ENCODE results near the gene TTC12. TPM values are rescaled to one million over a fixed set of nuclear protein-coding genes. Genes with fewer than 3 reads are reported as not detected.

The TTC12 gene
- total RNA-seq, 2 donors from 2014 or later, result 4.6 to 6.3 TPM

DNA sequence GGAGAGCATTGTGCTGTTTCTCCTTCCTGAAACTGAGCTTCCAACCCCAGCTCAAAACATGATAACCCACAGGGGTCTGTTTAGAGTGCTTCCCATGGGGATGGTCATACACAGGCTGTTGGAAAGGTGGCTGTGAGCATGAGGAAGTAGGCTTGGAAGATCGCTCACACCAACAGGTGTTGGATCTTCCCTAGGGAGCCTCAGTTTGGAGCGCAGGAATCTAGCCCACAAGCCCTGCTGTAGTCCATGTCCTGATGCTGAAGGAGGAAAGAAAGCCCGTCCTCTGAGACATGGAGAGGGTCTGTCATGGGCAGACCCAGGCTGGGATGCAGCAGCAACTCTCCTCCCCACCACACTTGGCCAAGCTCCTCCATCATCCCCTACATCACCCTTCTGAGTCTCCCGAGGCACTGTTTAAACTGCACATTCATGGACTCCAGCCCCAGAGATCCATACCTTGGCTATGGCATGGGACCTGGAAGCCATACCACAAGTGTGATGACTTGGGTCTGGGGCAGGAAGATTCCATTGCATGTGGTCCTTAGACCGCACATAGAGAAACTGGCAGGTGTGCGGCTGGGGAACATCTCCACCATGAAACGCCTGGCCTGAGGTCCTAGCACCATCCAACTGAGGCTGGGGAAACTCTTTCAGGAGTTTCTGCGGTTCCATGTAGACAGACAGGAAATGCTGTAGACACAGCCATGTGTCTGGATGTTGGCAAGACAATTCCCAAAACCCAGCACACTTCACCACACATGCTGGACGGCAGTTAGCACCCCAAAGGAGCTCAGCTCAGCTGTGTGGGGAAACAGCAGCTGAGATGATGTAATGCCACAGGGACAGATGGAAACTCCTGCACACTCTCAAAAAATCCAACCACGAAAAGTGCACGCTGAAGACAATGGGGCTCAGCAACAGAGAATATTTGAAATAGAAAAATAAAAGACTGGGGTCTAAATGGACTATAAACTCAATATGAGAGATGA lies 27.6 kb upstream of the TTC12 start:
- TF ChIP-seq, protein P1, sequence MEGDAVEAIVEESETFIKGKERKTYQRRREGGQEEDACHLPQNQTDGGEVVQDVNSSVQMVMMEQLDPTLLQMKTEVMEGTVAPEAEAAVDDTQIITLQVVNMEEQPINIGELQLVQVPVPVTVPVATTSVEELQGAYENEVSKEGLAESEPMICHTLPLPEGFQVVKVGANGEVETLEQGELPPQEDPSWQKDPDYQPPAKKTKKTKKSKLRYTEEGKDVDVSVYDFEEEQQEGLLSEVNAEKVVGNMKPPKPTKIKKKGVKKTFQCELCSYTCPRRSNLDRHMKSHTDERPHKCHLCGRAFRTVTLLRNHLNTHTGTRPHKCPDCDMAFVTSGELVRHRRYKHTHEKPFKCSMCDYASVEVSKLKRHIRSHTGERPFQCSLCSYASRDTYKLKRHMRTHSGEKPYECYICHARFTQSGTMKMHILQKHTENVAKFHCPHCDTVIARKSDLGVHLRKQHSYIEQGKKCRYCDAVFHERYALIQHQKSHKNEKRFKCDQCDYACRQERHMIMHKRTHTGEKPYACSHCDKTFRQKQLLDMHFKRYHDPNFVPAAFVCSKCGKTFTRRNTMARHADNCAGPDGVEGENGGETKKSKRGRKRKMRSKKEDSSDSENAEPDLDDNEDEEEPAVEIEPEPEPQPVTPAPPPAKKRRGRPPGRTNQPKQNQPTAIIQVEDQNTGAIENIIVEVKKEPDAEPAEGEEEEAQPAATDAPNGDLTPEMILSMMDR (IDR thresholded peaks at IDR 0.05), result no peak
- DNase-seq (ENCODE audit: low spot score), result no peak

DNA sequence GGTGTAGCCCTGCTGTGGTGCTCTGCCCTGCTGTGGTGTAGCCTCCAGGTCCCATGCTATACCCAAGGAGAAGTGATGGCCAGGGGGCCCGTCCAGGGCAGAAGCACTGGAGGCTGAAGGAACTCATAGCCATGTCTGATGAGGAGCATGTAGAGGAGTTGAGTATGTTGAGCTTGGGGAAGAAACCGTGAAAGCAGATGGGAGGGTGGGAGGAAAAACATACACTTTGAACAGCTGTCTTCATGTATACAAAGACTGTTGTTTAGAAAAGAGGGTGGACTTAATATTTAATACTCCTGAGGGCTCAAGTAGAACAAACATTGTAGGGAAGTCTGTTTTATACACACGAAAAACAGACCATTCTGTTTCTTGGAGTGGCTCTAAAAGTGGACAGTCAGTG lies 26.6 kb upstream of the TTC12 start:
- Histone ChIP-seq H3K4me3 (no peak overlapping the region), H3K36me3 (no peaks in the 10 kb centered on the region), H3K9me3 (no peaks in the 10 kb centered on the region), H3K27ac (no peak overlapping the region), H3K27me3 (no peaks in the 10 kb centered on the region), H3K4me1 (peaks cover 0 to 5% of the 10 kb centered on the region in 2 donors)
- no peak for DNase-seq (ENCODE audit: low spot score)
- TF ChIP-seq, protein P1 (IDR thresholded peaks at IDR 0.05), result no peak

More for the DNA sequence above, 27.6 kb upstream of the TTC12 start:
- no peak overlapping the region for H3K27ac ChIP-seq
- no peaks in the 10 kb centered on the region for H3K36me3 ChIP-seq
- H3K4me1 ChIP-seq, result peaks cover 0 to 5% of the 10 kb centered on the region in 2 donors
- H3K9me3 ChIP-seq, result no peaks in the 10 kb centered on the region
- H3K4me3 ChIP-seq, result no peak overlapping the region
- no peaks in the 10 kb centered on the region for H3K27me3 ChIP-seq

DNA sequence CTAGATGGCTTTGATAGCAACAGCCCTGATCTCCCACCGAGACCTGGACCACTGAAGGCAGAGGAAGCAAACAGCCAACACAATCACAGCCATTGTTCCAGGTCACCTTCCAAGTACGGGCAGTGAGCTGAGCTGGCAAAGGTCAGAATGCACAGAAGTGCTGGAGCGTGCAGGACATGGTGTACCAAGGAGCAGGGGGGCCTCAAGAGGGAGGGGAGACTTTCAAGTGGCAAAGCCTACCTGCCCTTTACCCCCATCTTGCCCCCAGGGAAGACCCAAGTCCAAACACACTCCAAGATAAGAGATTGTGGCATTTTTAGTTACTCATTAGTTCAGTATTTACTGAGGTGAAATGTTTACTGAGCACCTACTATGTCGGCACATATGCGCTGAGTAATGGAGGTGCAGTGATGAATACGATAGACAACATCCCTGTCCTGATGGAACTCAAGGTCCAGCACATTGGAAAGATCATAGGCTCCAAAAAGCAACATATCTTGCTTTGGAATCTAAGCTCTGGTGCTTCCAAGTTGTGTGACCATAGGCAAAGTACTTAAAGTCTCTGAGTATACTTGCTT lies 26.0 kb upstream of the TTC12 start:
- TF ChIP-seq, protein P1 (IDR thresholded peaks at IDR 0.05), result no peak
- Histone ChIP-seq H3K36me3 (no peaks in the 10 kb centered on the region), H3K4me3 (no peak overlapping the region), H3K4me1 (peaks cover 0 to 5% of the 10 kb centered on the region in 2 donors), H3K9me3 (no peaks in the 10 kb centered on the region), H3K27me3 (no peaks in the 10 kb centered on the region), H3K27ac (no peak overlapping the region)
- DNase-seq (ENCODE audit: low spot score), result no peak

DNA sequence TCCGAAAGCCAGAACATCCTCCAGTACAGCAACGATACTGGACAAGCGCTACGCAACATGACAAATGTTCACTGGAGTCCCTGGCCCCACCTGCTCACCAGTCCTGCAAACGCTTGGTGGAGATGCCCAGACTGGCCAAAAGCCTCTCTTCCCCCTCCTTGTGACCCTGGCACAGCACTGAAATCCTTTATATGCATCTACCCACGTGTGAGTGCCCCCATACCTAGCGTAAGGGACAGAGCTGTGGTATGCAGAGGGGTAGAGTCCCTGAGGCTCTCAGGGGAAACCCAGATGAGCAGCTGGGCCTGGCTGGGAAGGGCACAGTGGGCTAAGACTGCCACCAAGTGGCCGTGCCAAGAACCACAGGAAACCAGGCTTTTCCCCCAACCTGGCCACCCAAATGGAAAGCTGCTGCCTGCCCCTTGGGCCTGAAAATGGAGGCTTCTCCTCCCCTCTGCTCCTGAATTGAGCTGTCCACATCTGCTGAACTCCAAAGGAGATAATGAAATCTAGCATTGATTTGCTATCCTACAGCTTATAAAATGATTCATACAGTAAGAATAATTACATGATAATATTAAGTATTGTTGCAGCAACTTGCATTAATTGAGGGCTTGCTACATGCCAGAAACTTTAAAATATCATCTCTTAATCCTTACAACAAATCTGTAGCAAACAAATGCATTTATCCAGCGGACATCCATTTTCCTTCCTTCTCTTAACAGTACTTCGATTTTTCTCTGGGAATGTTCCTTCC lies 24.8 kb upstream of the TTC12 start:
- DNase-seq (ENCODE audit: low spot score), result no peak
- no peaks in the 10 kb centered on the region for H3K9me3 ChIP-seq
- H3K27ac ChIP-seq, result no peak overlapping the region
- peaks cover 0 to 5% of the 10 kb centered on the region in 2 donors for H3K4me1 ChIP-seq
- H3K27me3 ChIP-seq, result no peaks in the 10 kb centered on the region
- no peaks in the 10 kb centered on the region for H3K36me3 ChIP-seq
- TF ChIP-seq, protein P1 (IDR thresholded peaks at IDR 0.05), result peak; percentile 86 to 94
- no peak overlapping the region for H3K4me3 ChIP-seq

DNA sequence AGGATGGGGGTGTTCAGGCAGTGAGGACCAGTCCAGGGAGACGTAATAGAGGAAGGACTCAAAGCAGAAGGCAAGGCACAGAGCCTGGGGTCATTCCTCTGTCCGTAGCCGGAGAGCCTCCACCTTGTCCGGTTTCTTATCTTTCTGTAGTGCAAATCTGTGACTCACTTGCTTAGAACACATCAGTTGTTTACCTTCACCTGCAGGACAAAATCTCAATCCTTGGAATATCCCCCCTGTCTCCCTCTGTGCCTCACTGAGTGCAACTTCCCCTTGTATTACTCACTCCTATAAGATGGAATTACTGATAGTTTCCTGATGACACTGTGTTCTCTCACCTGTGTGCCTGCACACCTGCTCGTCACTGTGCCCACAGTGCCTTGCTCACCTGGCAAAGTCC lies 20.4 kb upstream of the TTC12 start:
- Histone ChIP-seq H3K27me3 (no peaks in the 10 kb centered on the region), H3K4me1 (peaks cover 0 to 5% of the 10 kb centered on the region in 2 donors), H3K4me3 (no peak overlapping the region), H3K36me3 (no peaks in the 10 kb centered on the region), H3K9me3 (no peaks in the 10 kb centered on the region), H3K27ac (no peak overlapping the region)
- TF ChIP-seq, protein P1 (IDR thresholded peaks at IDR 0.05), result no peak
- DNase-seq (ENCODE audit: low spot score), result no peak

Data from right atrium auricular region (tissue), 2 donors.